HCT116 (cell line): ENCODE results near the gene OSBPL8. TPM values are rescaled to one million over a fixed set of nuclear protein-coding genes. Genes with fewer than 3 reads are reported as not detected.
A peak's percentile ranks its signal among the peaks of the same experiment; 100 is the strongest.

ENCODE experiments used
- ATAC-seq: fragments of 200-7000 bp; cut with Tn5 transposase; 2 replicates; pipeline ENCODE4 v1.9.1; 2020; ENCODE audit warnings: mild to moderate bottlenecking, moderate library complexity
- BruUV-seq: library from RNA; stranded (reverse); fragments of 400-500 nt; replicated peaks from 2 replicates; lab custom pipeline; 2021; lab: Mats Ljungman, UMichigan
- CTCF ChIA-PET: fragments of 300-600 bp; sonication (Branson Sonifier 250); formaldehyde crosslinking; loops from one replicate; lab custom pipeline; 2021; ENCODE audit warnings: antibody characterized with exemption; lab: Charles Lee
- POLR2A ChIA-PET: fragments of 300-600, 350-600 bp; sonication (Branson Sonifier 250); formaldehyde crosslinking; loops from one replicate; lab custom pipeline; 2021; ENCODE audit warnings: antibody characterized with exemption; lab: Charles Lee
- RAD21 ChIA-PET, 2 experiments: fragments of 300-600 bp; sonication (Branson Sonifier 250); formaldehyde crosslinking; loops; one replicate each; lab custom pipeline; 2023; ENCODE audit warnings: low total read pairs in 2 of 2; ENCODE audit not compliant: uncharacterized antibody in 2 of 2, unreplicated experiment in 2 of 2, low non-redundant PET in 1 of 2; lab: Charles Lee
- DNase-seq: peaks from one replicate; pipeline ENCODE4 v3.0.0-alpha.2; 2010; ENCODE audit warnings: low read depth, low spot score
- H2AFZ ChIP-seq: fragments of 200-600 bp; shearing (Covaris generic), sonication (generic); 2 replicates; pipeline ENCODE4 v1.6.1; 2017; ENCODE audit warnings: low read depth, mixed run types, mixed read lengths, antibody characterized with exemption, low read length; ENCODE audit not compliant: poor library complexity, severe bottlenecking
- H3K27ac ChIP-seq: 2 replicates; pipeline ENCODE4 v1.5.1; 2012; ENCODE audit warnings: low read depth, low read length
- H3K27me3 ChIP-seq: fragments of 200-600 bp; sonication (generic); 2 replicates; pipeline ENCODE4 v1.6.1; 2016; ENCODE audit warnings: mixed run types, low read length, mixed read lengths; ENCODE audit not compliant: insufficient read depth
- H3K36me3 ChIP-seq, 2 experiments: fragments of 200-500 bp in 1 of 2; fragments of 200-600 bp in 1 of 2; sonication (Bioruptor generic) in 1 of 2; sonication (generic) in 1 of 2; 2 replicates each; pipeline versions ENCODE4 v1.5.1 to v1.6.1; 2014 to 2016; ENCODE audit warnings: low read length in 2 of 2, inconsistent platforms in 1 of 2, mixed read lengths in 1 of 2, mixed run types in 1 of 2; ENCODE audit not compliant: insufficient read depth in 2 of 2, control insufficient read depth in 1 of 2
- H3K4me1 ChIP-seq, 2 experiments: fragments of 200-600 bp in 1 of 2; sonication (generic) in 1 of 2; 2 replicates each; pipeline versions ENCODE4 v1.5.1 to v1.6.1; 2012 to 2017; ENCODE audit warnings: low read length in 2 of 2, inconsistent platforms in 1 of 2, mild to moderate bottlenecking in 1 of 2, mixed read lengths in 1 of 2, mixed run types in 1 of 2, moderate library complexity in 1 of 2; ENCODE audit not compliant: insufficient read depth in 2 of 2, control insufficient read depth in 1 of 2
- H3K4me2 ChIP-seq: fragments of 200-600 bp; sonication (generic); 2 replicates; pipeline ENCODE4 v1.6.1; 2017; ENCODE audit warnings: mixed run types, low read length, mixed read lengths
- H3K4me3 ChIP-seq, 2 experiments: fragments of 200-600 bp in 1 of 2; sonication (generic) in 1 of 2; replicated peaks in 1 of 2; 2 replicates each; pipeline ENCODE4 v1.5.1; 2011 to 2016; ENCODE audit warnings: low read length in 2 of 2, control low read depth in 1 of 2, low read depth in 1 of 2, mild to moderate bottlenecking in 1 of 2, mixed read lengths in 1 of 2, mixed run types in 1 of 2
- H3K79me2 ChIP-seq: fragments of 200-600 bp; sonication (generic); 2 replicates; pipeline ENCODE4 v1.6.1; 2017; ENCODE audit warnings: mild to moderate bottlenecking, mixed run types, low read length, moderate library complexity, mixed read lengths; ENCODE audit not compliant: insufficient read depth
- H3K9ac ChIP-seq: fragments of 200-600 bp; sonication (generic); 2 replicates; pipeline ENCODE4 v1.6.1; 2016; ENCODE audit warnings: low read length, mixed read lengths
- H3K9me2 ChIP-seq: fragments of 200-600 bp; sonication (generic), shearing (Covaris generic); 2 replicates; pipeline ENCODE4 v1.6.1; 2017; ENCODE audit warnings: mixed run types, mild to moderate bottlenecking, moderate library complexity; ENCODE audit not compliant: insufficient read depth
- H3K9me3 ChIP-seq, 2 experiments: fragments of 200-500 bp in 1 of 2; fragments of 200-600 bp in 1 of 2; sonication (Bioruptor generic) in 1 of 2; sonication (generic) in 1 of 2; 2 replicates each; pipeline ENCODE4 v1.6.1; 2014 to 2017; ENCODE audit warnings: low read length in 2 of 2, mixed read lengths in 2 of 2, inconsistent platforms in 1 of 2, low read depth in 1 of 2, mild to moderate bottlenecking in 1 of 2, mixed run types in 1 of 2, moderate library complexity in 1 of 2; ENCODE audit not compliant: control insufficient read depth in 1 of 2, insufficient read depth in 1 of 2
- H4K20me1 ChIP-seq: fragments of 200-600 bp; sonication (generic), shearing (Covaris generic); 2 replicates; pipeline ENCODE4 v1.6.1; 2017; ENCODE audit warnings: mixed run types, mild to moderate bottlenecking, moderate library complexity; ENCODE audit not compliant: insufficient read depth
- ATF3 ChIP-seq: IDR thresholded peaks from 2 replicates; pipeline ENCODE4 v1.6.1; 2012
- EZH2 ChIP-seq: fragments of 200-600 bp; sonication (generic); IDR thresholded peaks from 2 replicates; pipeline ENCODE4 v1.6.1; 2017; ENCODE audit warnings: antibody characterized with exemption, mixed run types
- JUND ChIP-seq: IDR thresholded peaks from 2 replicates; pipeline ENCODE4 v1.6.1; 2012
- MAX ChIP-seq: IDR thresholded peaks from 2 replicates; pipeline ENCODE4 v1.6.1; 2012
- POLR2A ChIP-seq: IDR thresholded peaks from 2 replicates; pipeline ENCODE4 v1.7.0; 2011; ENCODE audit warnings: borderline replicate concordance; ENCODE audit not compliant: insufficient read depth, insufficient read length; ENCODE audit errors: extremely low read depth
- POLR2AphosphoS5 ChIP-seq: IDR thresholded peaks from 2 replicates; pipeline ENCODE4 v1.6.1; 2011; ENCODE audit warnings: mild to moderate bottlenecking, low read depth, low read length, moderate library complexity
- REST ChIP-seq: IDR thresholded peaks from 2 replicates; pipeline ENCODE4 v1.6.1; 2012; ENCODE audit warnings: low read depth
- SP1 ChIP-seq: IDR thresholded peaks from 2 replicates; pipeline ENCODE4 v1.6.1; 2012; ENCODE audit warnings: low read depth
- TCF7L2 ChIP-seq: IDR thresholded peaks from 2 replicates; pipeline ENCODE4 v1.7.0; 2011; ENCODE audit warnings: borderline replicate concordance, inconsistent platforms; ENCODE audit not compliant: insufficient read depth, insufficient read length; ENCODE audit errors: extremely low read depth
- ZBTB33 ChIP-seq: IDR thresholded peaks from 2 replicates; pipeline ENCODE4 v1.6.1; 2011; ENCODE audit warnings: mild to moderate bottlenecking, low read length, moderate library complexity; ENCODE audit not compliant: insufficient replicate concordance; ENCODE audit errors: extremely low read depth
- intact Hi-C: fragments of 100-400 bp; cut with micrococcal nuclease; formaldehyde crosslinking; loops from 2 replicates; pipeline ENCODE4 v1.10.0; 2022
- total RNA-seq: library from RNA; stranded (reverse); gene quantifications from one replicate; pipeline ENCODE4 v1.2.1, GENCODE V29; 2021; ENCODE audit not compliant: unreplicated experiment

Gene OSBPL8
- total RNA-seq, 1 experiment from 2014 or later: 115 TPM

GRCh38 chr12:76341436-76342030 is 218.0 kb downstream of the OSBPL8 start (continued):
- TF ChIP-seq ZBTB33 (no peak), POLR2AphosphoS5 (no peak; the same call in 1 of the 2 replicates), ATF3 (no peak), JUND (no peak), SP1 (no peak), POLR2A (no peak), MAX (no peak)

GRCh38 chr12:76340680-76341435 is 218.7 kb downstream of the OSBPL8 start:
- no peaks in the 10 kb centered on the region for H3K36me3 ChIP-seq
- no peaks in the 10 kb centered on the region for H3K27me3 ChIP-seq
- ATAC-seq: peak; percentile 32
- peaks cover 44 to 73% of the 10 kb centered on the region in 2 experiments for H3K4me1 ChIP-seq
- ChIA-PET RAD21 (no interaction called here), POLR2A (no interaction called here), CTCF (no interaction called here)
- 0 out of 2 replicates have a peak overlapping the region, but pooled peaks have one; percentile 5 for H3K4me2 ChIP-seq
- no peak overlapping the region; the same call in 1 of the 2 replicates for H3K9ac ChIP-seq
- intact Hi-C loops: loop anchor here (10.0 kb wide), 2 partner anchors 286 to 946 kb away; partner anchors contain the start of gene GLIPR1L2
- H3K9me2 ChIP-seq: no peaks in the 10 kb centered on the region
- H3K9me3 ChIP-seq: no peaks in the 10 kb centered on the region
- TF ChIP-seq REST: no peak
- no peak for TF ChIP-seq EZH2
- no peak for TF ChIP-seq MAX
- no peak for TF ChIP-seq SP1
- TF ChIP-seq ZBTB33: no peak
- TF ChIP-seq POLR2AphosphoS5: no peak
- no peak for TF ChIP-seq TCF7L2
- no peak for DNase-seq
- no TSS peak for BruUV-seq
- H3K4me3 ChIP-seq: no peak overlapping the region
- peak overlapping the region; percentile 86 for H3K27ac ChIP-seq
- H2AFZ ChIP-seq: no peak overlapping the region
- peaks cover 25% of the 10 kb centered on the region for H3K79me2 ChIP-seq
- no peaks in the 10 kb centered on the region for H4K20me1 ChIP-seq
